Activated T-cell treated with anti-CD3 and anti-CD28 coated beads, Interleukin-2, amount 50 U/mL, for 24 hours (primary cell): ENCODE data around the gene PRRT1B.
A peak's percentile ranks its signal among the peaks of the same experiment; 100 is the strongest.
"Not testable (repeated sequence)": the region's sequence is repeated elsewhere in the genome, so short reads cannot be mapped to it uniquely, and the experiment has no call there.

ENCODE experiments used
- DNase-seq: peaks from one replicate; pipeline ENCODE4 v3.0.0-alpha.2; 2020
- H3K27ac Mint-ChIP-seq: 2 replicates; pipeline ENCODE4 v1.8.0; 2020; ENCODE audit warnings: mild to moderate bottlenecking, mixed read lengths
- H3K27me3 Mint-ChIP-seq: 2 replicates; pipeline ENCODE4 v1.8.0; 2020; ENCODE audit warnings: mixed read lengths
- H3K36me3 Mint-ChIP-seq: 2 replicates; pipeline ENCODE4 v1.8.0; 2020; ENCODE audit warnings: low read depth, mixed read lengths
- H3K4me1 Mint-ChIP-seq: 2 replicates; pipeline ENCODE4 v1.8.0; 2020; ENCODE audit warnings: low read depth, mixed read lengths
- H3K4me3 Mint-ChIP-seq: 2 replicates; pipeline ENCODE4 v1.8.0; 2020; ENCODE audit warnings: mild to moderate bottlenecking, moderate library complexity, mixed read lengths
- H3K9me3 Mint-ChIP-seq: 2 replicates; pipeline ENCODE4 v1.8.0; 2020; ENCODE audit warnings: mixed read lengths

The PRRT1B gene

GRCh38 chr9:131528886-131529505 lies 16.3 kb upstream of the PRRT1B start:
- H3K36me3 Mint-ChIP-seq, result peaks cover 58% of the 10 kb centered on the region
- no peaks in the 10 kb centered on the region for H3K27me3 Mint-ChIP-seq
- no peak for DNase-seq
- no peak overlapping the region for H3K27ac Mint-ChIP-seq
- H3K9me3 Mint-ChIP-seq, result no peaks in the 10 kb centered on the region
- peak overlapping the region; percentile 86 for H3K4me3 Mint-ChIP-seq
- H3K4me1 Mint-ChIP-seq, result peaks cover 28% of the 10 kb centered on the region

GRCh38 chr9:131529597-131530545 lies 15.5 kb upstream of the PRRT1B start:
- H3K27ac Mint-ChIP-seq, result peak overlapping the region; percentile 88
- DNase-seq, result no peak
- peaks cover 29% of the 10 kb centered on the region for H3K4me1 Mint-ChIP-seq
- no peaks in the 10 kb centered on the region for H3K9me3 Mint-ChIP-seq
- H3K36me3 Mint-ChIP-seq, result peaks cover 50% of the 10 kb centered on the region
- H3K27me3 Mint-ChIP-seq, result no peaks in the 10 kb centered on the region
- H3K4me3 Mint-ChIP-seq, result peak overlapping the region; percentile 86

- peaks cover 31% of the 10 kb centered on the region for H3K4me1 Mint-ChIP-seq
- no peaks in the 10 kb centered on the region for H3K27me3 Mint-ChIP-seq
- peaks cover 43% of the 10 kb centered on the region for H3K36me3 Mint-ChIP-seq
- H3K4me3 Mint-ChIP-seq, result peak overlapping the region; percentile 86
- H3K9me3 Mint-ChIP-seq, result no peaks in the 10 kb centered on the region
- peak overlapping the region; percentile 88 for H3K27ac Mint-ChIP-seq
- peak; percentile 45 for DNase-seq
Observed at GRCh38 chr9:131530546-131530919, 14.8 kb upstream of the PRRT1B start.

- Mint-ChIP-seq H3K36me3 (peaks cover 37% of the 10 kb centered on the region), H3K27me3 (no peaks in the 10 kb centered on the region), H3K4me1 (peaks cover 33% of the 10 kb centered on the region), H3K4me3 (peak within 1 kb of the TSS; percentile 86), H3K27ac (peak within 1 kb of the TSS; percentile 88), H3K9me3 (no peaks in the 10 kb centered on the region)
- peak; percentile 82 for DNase-seq
Observed at GRCh38 chr9:131530920-131531832, 14.1 kb upstream of the PRRT1B start, which contains the start of gene UCK1. Gene UCK1 (minus strand): TSS chr9:131531263. CDS start chr9:131531174, 89 bp downstream.

GRCh38 chr9:131534721-131535237 lies 10.5 kb upstream of the PRRT1B start:
- Mint-ChIP-seq H3K9me3 (no peaks in the 10 kb centered on the region), H3K36me3 (peaks cover 6% of the 10 kb centered on the region), H3K27me3 (no peaks in the 10 kb centered on the region), H3K4me3 (no peak overlapping the region), H3K27ac (no peak overlapping the region), H3K4me1 (peaks cover 32% of the 10 kb centered on the region)
- no peak for DNase-seq

GRCh38 chr9:131537946-131538345 lies 7.4 kb upstream of the PRRT1B start:
- Mint-ChIP-seq H3K4me3 (no peak overlapping the region), H3K9me3 (peaks cover 5% of the 10 kb centered on the region), H3K27ac (no peak overlapping the region), H3K36me3 (peaks cover 2% of the 10 kb centered on the region), H3K4me1 (peaks cover 32% of the 10 kb centered on the region), H3K27me3 (no peaks in the 10 kb centered on the region)
- DNase-seq, result no peak

- peak overlapping the region; percentile 68 for H3K27ac Mint-ChIP-seq
- peaks cover 17% of the 10 kb centered on the region for H3K9me3 Mint-ChIP-seq
- DNase-seq, result no peak
- H3K4me3 Mint-ChIP-seq, result no peak overlapping the region
- H3K27me3 Mint-ChIP-seq, result peaks cover 2% of the 10 kb centered on the region
- H3K36me3 Mint-ChIP-seq, result peaks cover 9% of the 10 kb centered on the region
- peaks cover 29% of the 10 kb centered on the region for H3K4me1 Mint-ChIP-seq
Observed at GRCh38 chr9:131539223-131539923, 6.0 kb upstream of the PRRT1B start.

GRCh38 chr9:131543141-131543540 lies 2.2 kb upstream of the PRRT1B start:
- H3K4me1 Mint-ChIP-seq, result peaks cover 32% of the 10 kb centered on the region
- no peak for DNase-seq
- peaks cover 20% of the 10 kb centered on the region for H3K9me3 Mint-ChIP-seq
- peaks cover 32% of the 10 kb centered on the region for H3K27me3 Mint-ChIP-seq
- H3K36me3 Mint-ChIP-seq, result peaks cover 14% of the 10 kb centered on the region
- H3K4me3 Mint-ChIP-seq, result no peak overlapping the region
- H3K27ac Mint-ChIP-seq, result no peak overlapping the region

- peaks cover 14% of the 10 kb centered on the region for H3K36me3 Mint-ChIP-seq
- peaks cover 20% of the 10 kb centered on the region for H3K9me3 Mint-ChIP-seq
- peak overlapping the region; percentile 70 for H3K4me3 Mint-ChIP-seq
- H3K27ac Mint-ChIP-seq, result no peak overlapping the region
- H3K27me3 Mint-ChIP-seq, result peaks cover 51% of the 10 kb centered on the region
- DNase-seq, result no peak
- peaks cover 16% of the 10 kb centered on the region for H3K4me1 Mint-ChIP-seq
Observed at GRCh38 chr9:131545786-131546335, 538 bp downstream of the PRRT1B start.

- Mint-ChIP-seq H3K4me3 (peak overlapping the region; percentile 70), H3K4me1 (peaks cover 16% of the 10 kb centered on the region), H3K9me3 (peaks cover 20% of the 10 kb centered on the region), H3K36me3 (peaks cover 14% of the 10 kb centered on the region), H3K27me3 (peaks cover 54% of the 10 kb centered on the region), H3K27ac (no peak overlapping the region)
- DNase-seq, result no peak
Observed at GRCh38 chr9:131546336-131547084, 1.2 kb downstream of the PRRT1B start.

- not testable (repeated sequence) for DNase-seq, H3K4me3 Mint-ChIP-seq, H3K36me3 Mint-ChIP-seq, H3K9me3 Mint-ChIP-seq, H3K27ac Mint-ChIP-seq
- Mint-ChIP-seq H3K27me3 (peaks cover 65% of the 10 kb centered on the region), H3K4me1 (peaks cover 16% of the 10 kb centered on the region)
Observed at GRCh38 chr9:131549186-131549585, 3.9 kb downstream of the PRRT1B start.

GRCh38 chr9:131550465-131550864 lies 5.1 kb downstream of the PRRT1B start:
- H3K9me3 Mint-ChIP-seq, H3K4me3 Mint-ChIP-seq, H3K27ac Mint-ChIP-seq, DNase-seq, H3K36me3 Mint-ChIP-seq: not testable (repeated sequence)
- Mint-ChIP-seq H3K4me1 (peaks cover 18% of the 10 kb centered on the region), H3K27me3 (peaks cover 69% of the 10 kb centered on the region)

- DNase-seq, result no peak
- Mint-ChIP-seq H3K27me3 (peaks cover 68% of the 10 kb centered on the region), H3K27ac (no peak overlapping the region), H3K4me3 (no peak overlapping the region), H3K9me3 (no peaks in the 10 kb centered on the region), H3K4me1 (peaks cover 9% of the 10 kb centered on the region), H3K36me3 (no peaks in the 10 kb centered on the region)
Observed at GRCh38 chr9:131552030-131552429, 6.7 kb downstream of the PRRT1B start.
